Limb (tissue), 2 donors: Measurements from ENCODE around the gene SCAMP1.

Source experiments
- DNase-seq, 2 donors: peaks; one replicate each; pipeline ENCODE4 v3.0.0-alpha.2; 2016; ENCODE audit errors: extremely low spot score in 2 of 2

The SCAMP1 gene

GRCh38 chr5:78492224-78492623 is 131.8 kb downstream of the SCAMP1 start:
- no peak for DNase-seq

- no peak for DNase-seq
These were observed 132.2 kb downstream of the SCAMP1 start for GRCh38 chr5:78492650-78493049.

- no peak for DNase-seq
These were observed 135.4 kb downstream of the SCAMP1 start for GRCh38 chr5:78495800-78496199.

GRCh38 chr5:78496373-78496772 is 136.0 kb downstream of the SCAMP1 start:
- DNase-seq: no peak

- DNase-seq: no peak
These were observed 137.4 kb downstream of the SCAMP1 start for GRCh38 chr5:78497573-78498533.

GRCh38 chr5:78499485-78499884 is 139.1 kb downstream of the SCAMP1 start:
- no peak for DNase-seq

GRCh38 chr5:78500028-78500427 is 139.6 kb downstream of the SCAMP1 start:
- DNase-seq: no peak

GRCh38 chr5:78500871-78501270 is 140.5 kb downstream of the SCAMP1 start:
- no peak for DNase-seq

GRCh38 chr5:78501411-78502352 is 141.3 kb downstream of the SCAMP1 start:
- no peak for DNase-seq

GRCh38 chr5:78503958-78504653 is 143.7 kb downstream of the SCAMP1 start:
- DNase-seq: no peak

GRCh38 chr5:78504704-78505677 is 144.6 kb downstream of the SCAMP1 start:
- DNase-seq: peak; percentile 82 to 85

- no peak for DNase-seq
These were observed 145.4 kb downstream of the SCAMP1 start for GRCh38 chr5:78505860-78506259.

- DNase-seq: peak in 1 of 2 donors; percentile 68
These were observed 146.0 kb downstream of the SCAMP1 start for GRCh38 chr5:78506261-78507024.

- no peak for DNase-seq
These were observed 147.1 kb downstream of the SCAMP1 start for GRCh38 chr5:78507531-78507930.

- DNase-seq: no peak
These were observed 147.9 kb downstream of the SCAMP1 start for GRCh38 chr5:78508186-78508765.

GRCh38 chr5:78509145-78509865 is 148.9 kb downstream of the SCAMP1 start:
- no peak for DNase-seq

- peak in 1 of 2 donors; percentile 65 for DNase-seq
These were observed 149.7 kb downstream of the SCAMP1 start for GRCh38 chr5:78509884-78510769.
